Fibroblast of mammary gland (primary cell): Measurements from ENCODE around the gene ICAM4.
A peak's percentile ranks its signal among the peaks of the same experiment; 100 is the strongest.

Experiments used
- DNase-seq: peaks from one replicate; pipeline ENCODE4 v3.0.0-alpha.2; 2010; ENCODE audit warnings: low read depth
- H3K4me3 ChIP-seq: 2 replicates; pipeline ENCODE4 v1.5.1; 2011; ENCODE audit warnings: low read depth, mild to moderate bottlenecking, low read length, moderate library complexity; ENCODE audit not compliant: control insufficient read depth
- TF ChIP-seq, protein P1 (sequence below): conservative IDR thresholded peaks from 2 replicates; pipeline ENCODE4 v1.5.1; 2011; ENCODE audit warnings: low read depth, low read length, inconsistent platforms; ENCODE audit not compliant: control insufficient read depth, insufficient read depth

The ICAM4 gene

DNA sequence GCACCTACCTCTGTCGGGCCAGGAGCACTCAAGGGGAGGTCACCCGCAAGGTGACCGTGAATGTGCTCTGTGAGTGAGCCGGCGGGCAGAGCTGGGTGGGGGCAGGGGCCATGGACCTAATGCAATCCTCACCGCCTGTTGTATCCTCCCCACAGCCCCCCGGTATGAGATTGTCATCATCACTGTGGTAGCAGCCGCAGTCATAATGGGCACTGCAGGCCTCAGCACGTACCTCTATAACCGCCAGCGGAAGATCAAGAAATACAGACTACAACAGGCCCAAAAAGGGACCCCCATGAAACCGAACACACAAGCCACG is 1.8 kb upstream of the ICAM4 start:
- DNase-seq = no peak
- TF ChIP-seq, protein P1, sequence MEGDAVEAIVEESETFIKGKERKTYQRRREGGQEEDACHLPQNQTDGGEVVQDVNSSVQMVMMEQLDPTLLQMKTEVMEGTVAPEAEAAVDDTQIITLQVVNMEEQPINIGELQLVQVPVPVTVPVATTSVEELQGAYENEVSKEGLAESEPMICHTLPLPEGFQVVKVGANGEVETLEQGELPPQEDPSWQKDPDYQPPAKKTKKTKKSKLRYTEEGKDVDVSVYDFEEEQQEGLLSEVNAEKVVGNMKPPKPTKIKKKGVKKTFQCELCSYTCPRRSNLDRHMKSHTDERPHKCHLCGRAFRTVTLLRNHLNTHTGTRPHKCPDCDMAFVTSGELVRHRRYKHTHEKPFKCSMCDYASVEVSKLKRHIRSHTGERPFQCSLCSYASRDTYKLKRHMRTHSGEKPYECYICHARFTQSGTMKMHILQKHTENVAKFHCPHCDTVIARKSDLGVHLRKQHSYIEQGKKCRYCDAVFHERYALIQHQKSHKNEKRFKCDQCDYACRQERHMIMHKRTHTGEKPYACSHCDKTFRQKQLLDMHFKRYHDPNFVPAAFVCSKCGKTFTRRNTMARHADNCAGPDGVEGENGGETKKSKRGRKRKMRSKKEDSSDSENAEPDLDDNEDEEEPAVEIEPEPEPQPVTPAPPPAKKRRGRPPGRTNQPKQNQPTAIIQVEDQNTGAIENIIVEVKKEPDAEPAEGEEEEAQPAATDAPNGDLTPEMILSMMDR = no peak
- H3K4me3 ChIP-seq = no peak overlapping the region

DNA sequence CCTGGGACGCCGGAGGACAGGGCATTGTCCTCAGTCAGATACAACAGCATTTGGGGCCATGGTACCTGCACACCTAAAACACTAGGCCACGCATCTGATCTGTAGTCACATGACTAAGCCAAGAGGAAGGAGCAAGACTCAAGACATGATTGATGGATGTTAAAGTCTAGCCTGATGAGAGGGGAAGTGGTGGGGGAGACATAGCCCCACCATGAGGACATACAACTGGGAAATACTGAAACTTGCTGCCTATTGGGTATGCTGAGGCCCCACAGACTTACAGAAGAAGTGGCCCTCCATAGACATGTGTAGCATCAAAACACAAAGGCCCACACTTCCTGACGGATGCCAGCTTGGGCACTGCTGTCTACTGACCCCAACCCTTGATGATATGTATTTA is 1.4 kb upstream of the ICAM4 start:
- no peak for DNase-seq
- H3K4me3 ChIP-seq = no peak overlapping the region
- TF ChIP-seq, protein P1 = no peak

DNA sequence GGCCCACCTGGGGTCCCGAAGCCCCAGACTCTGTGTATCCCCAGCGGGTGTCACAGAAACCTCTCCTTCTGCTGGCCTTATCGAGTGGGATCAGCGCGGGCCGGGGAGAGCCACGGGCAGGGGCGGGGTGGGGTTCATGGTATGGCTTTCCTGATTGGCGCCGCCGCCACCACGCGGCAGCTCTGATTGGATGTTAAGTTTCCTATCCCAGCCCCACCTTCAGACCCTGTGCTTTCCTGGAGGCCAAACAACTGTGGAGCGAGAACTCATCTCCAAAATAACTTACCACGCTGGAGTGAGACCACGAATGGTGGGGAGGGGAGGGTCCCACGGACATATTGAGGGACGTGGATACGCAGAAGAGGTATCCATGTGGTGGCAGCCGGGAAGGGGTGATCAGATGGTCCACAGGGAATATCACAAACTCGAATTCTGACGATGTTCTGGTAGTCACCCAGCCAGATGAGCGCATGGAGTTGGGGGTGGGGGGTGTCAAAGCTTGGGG is 2.0 kb downstream of the ICAM4 start:
- TF ChIP-seq, protein P1 = no peak
- DNase-seq = peak; percentile 45
- H3K4me3 ChIP-seq = no peak overlapping the region

DNA sequence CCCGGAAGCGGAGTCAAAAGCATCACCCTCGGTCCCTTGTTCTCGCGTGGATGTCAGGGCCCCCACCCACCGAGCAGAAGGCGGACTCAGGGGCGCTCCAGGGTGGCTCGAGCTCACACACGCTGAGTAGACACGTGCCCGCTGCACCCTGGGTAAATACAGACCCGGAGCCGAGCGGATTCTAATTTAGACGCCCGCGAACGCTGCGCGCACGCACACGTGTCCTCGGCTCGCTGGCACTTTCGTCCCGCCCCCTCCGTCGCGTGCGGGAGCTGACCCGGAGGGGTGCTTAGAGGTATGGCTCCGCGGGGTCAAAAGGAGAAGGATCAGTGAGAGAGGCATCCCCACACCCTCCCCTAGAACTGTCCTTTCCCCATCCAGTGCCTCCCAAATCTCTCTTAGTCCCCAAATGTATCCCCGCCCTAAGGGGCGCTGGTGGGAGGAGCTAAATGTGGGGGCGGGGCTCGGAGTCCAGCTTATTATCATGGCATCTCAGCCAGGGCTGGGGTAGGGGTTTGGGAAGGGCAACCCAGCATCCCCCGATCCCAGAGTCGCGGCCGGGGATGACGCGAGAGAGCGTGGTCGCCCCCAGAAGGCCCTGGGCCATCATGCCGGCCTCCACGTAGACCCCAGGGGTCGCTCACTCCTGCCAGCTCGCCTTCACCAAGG is 2.5 kb downstream of the ICAM4 start:
- peak; percentile 32 for DNase-seq
- TF ChIP-seq, protein P1 = no peak
- peak overlapping the region; percentile 25 for H3K4me3 ChIP-seq

DNA sequence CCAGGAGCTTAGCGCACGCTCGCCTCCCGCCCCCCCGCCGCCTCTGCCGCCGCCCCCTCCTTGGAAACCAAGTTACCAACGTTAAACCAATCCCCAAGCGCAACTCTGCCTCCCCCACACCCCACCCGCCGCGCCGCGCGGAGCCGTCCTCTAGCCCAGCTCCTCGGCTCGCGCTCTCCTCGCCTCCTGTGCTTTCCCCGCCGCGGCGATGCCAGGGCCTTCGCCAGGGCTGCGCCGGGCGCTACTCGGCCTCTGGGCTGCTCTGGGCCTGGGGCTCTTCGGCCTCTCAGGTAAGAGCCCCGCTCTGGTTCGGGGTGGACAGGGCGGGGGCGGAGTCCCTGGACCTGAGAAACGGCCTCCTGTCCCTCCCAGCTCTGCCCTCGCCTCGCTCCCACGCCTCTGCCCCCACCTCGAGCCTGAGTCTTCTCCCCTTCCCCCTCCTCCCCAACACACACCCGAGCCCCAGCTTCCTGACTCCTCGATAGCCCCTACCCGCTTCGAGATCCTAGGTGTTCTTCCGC is 3.1 kb downstream of the ICAM4 start, which contains the start of gene ICAM5:
ICAM5 (plus strand) TSS at position 117 of the 521 bp plus-strand sequence; CDS start at position 209, 92 bp downstream.
- DNase-seq = no peak
- TF ChIP-seq, protein P1 = no peak
- peak within 1 kb of the TSS; percentile 25 for H3K4me3 ChIP-seq

DNA sequence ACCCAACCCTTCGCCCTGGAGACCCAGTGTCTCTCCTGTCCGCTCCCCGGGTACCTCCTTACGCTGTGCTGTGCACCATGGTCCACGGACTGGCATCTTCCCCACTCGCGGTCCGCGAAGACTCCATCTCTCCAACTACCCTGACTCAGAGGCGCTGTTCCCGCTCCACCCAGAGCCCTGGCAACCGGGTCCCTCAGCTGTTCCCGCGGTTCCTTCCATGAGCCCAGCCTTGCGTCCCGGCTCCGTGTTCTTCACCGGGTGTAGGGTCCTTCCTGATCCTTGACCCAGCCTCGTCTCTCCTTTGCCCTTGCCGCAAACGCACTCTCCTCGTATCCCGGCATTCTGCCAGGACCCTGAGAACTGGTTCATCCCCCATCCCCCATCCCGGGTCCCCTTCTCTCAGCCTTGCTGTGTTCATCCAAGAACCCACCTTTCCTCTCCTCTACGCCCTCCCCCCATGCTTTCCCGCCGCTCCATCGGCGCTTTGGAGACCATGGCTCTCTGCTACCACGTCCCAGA is 3.7 kb downstream of the ICAM4 start:
- H3K4me3 ChIP-seq = peak overlapping the region; percentile 13
- DNase-seq = no peak
- TF ChIP-seq, protein P1 = no peak
